Caki2 (cell line): Measurements from ENCODE around the gene MKKS. TPM values are rescaled to one million over a fixed set of nuclear protein-coding genes. Genes with fewer than 3 reads are reported as not detected.

Source experiments
- DNase-seq: peaks from one replicate; pipeline ENCODE4 v3.0.0-alpha.2; 2015; ENCODE audit warnings: low read depth
- in situ Hi-C: cut with HindIII; loops from 2 replicates; pipeline ENCODE4 v1.10.0; 2016; ENCODE audit warnings: low sequenced_read_pairs, low pct_unique_long_range_greater_than_20kb, mixed read lengths
- total RNA-seq: library from RNA; depleted of rRNA; stranded (reverse); fragments of >200 nt; shearing (Covaris generic); gene quantifications from 2 replicates; pipeline ENCODE4 v1.2.3, GENCODE V29; 2014; ENCODE audit warnings: low replicate concordance

Gene MKKS
- total RNA-seq, 1 experiment from 2014 or later, result 8.3 TPM

DNA sequence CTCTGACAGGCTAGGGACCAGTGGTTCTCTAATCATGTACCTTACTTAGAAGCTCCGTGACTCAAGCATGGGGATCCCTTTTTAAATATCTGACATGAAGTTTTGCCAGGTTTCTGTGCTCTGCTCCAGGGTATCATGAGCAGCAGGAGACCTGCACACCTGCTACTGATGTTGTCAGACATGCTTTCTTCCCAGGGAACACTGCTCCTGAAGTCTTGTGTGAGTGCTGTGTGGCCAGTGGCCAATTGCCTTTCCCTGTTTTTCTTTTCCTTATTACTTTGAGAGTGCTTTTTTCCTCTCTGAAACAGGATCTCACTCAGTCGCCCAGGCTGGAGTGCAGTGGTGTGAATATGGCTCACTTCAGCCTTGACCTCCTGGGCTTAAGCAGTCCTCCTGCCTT lies 27.5 kb upstream of the MKKS start:
- in situ Hi-C loops, result no loop called here
- DNase-seq, result no peak

- in situ Hi-C loops, result no loop called here
- no peak for DNase-seq
These were observed 20.2 kb upstream of the MKKS start for GRCh38 chr20:10454151-10454750.

DNA sequence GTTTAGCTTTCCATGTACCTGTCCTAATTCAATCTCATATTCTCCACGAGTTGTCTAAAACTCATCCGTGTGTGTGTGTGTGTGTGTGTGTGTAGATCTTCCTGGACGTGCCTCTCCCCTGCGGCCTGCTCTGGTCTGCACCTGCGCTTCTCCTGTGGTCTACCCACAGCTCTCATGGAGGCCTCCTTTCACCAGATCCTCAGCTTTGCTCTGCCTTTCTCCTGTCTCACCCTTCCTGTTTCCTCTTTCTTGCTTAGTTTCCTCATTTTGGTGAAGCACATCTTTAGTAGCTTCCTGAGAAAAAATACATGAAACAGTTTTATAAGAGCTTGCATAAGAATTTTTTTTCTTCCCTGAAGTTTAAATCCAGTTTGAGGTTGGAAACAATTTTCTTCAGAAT lies 19.2 kb upstream of the MKKS start:
- no peak for DNase-seq
- in situ Hi-C loops, result no loop called here

- DNase-seq, result no peak
- in situ Hi-C loops, result no loop called here
These were observed 15.2 kb upstream of the MKKS start for GRCh38 chr20:10449270-10449669.

- peak; percentile 26 for DNase-seq
- in situ Hi-C loops, result no loop called here
These were observed 14.5 kb upstream of the MKKS start for GRCh38 chr20:10448270-10449156.

GRCh38 chr20:10447028-10447427 lies 13.0 kb upstream of the MKKS start:
- in situ Hi-C loops, result no loop called here
- peak; percentile 47 for DNase-seq

GRCh38 chr20:10445758-10446157 lies 11.7 kb upstream of the MKKS start:
- DNase-seq, result no peak
- in situ Hi-C loops, result no loop called here

DNA sequence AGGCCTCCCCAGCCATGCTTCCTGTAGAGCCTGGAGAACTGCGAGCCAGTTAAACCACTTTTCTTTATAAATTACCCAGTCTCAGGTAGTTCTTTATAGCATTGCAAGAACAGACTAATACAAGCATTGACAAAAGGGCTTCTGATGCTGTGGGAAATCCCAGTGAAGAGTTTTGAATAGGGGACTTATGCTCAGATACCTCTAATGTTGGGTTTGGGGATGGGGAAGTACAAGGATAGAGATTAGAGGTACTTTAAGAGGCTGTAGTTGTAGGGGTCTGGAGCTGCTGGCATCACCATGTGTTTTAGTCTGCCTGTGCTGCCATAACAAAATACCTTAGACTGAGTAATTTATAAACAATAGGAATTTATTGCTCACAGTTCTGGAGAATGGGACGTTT lies 9.9 kb upstream of the MKKS start:
- DNase-seq, result no peak
- in situ Hi-C loops, result no loop called here

DNA sequence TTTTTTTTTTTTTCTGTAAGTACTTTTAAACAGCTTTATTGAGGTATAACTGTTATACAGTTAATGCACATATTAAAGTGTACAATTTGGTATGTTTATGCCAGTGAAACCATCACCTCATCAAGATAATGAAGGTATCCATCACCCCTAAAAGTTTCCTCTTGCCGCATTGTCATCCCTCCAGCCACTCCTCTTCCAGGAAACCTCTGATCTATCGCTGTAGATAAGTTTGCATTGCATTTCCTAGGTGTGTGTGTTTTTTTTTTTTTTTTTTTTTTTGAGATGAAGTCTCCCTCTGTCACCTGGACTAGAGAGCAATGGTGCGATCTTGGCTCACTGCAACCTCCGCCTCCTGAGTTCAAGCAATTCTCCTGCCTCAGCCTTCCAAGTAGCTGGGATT lies 4.2 kb upstream of the MKKS start:
- no peak for DNase-seq
- in situ Hi-C loops, result no loop called here

DNA sequence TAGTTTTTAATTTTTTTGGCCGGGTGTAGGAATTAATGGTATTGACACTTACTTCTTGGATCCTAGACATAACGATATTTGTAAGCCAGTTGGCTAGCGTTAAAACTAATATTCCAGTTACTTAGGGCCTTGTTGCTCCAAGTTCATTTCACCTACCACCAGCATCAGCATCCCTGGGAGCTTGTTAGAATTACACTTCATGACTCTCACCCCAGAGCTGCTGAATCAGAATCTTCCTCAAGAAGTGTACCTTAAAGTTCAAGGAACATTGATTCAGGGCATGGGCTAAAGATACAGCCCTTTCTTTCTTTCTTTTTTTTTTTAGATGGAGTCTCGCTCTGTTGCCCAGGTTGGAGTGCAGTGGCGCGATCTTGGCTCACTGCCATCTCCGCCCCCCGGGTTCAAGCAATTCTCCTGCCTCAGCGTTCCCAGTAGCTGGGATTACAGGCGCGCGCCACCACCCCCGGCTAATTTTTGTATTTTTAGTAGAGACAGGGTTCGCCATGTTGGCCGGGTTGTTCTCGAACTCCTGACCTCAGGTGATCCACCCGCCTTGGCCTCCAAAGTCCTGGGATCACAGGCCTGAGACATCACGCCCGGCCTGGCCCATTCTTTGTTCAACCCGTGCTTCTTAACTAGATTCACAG lies 2.2 kb upstream of the MKKS start:
- no peak for DNase-seq
- in situ Hi-C loops, result no loop called here

- DNase-seq, result peak; percentile 95
- in situ Hi-C loops, result no loop called here
These were observed 1.1 kb upstream of the MKKS start, which contains the start of gene SLX4IP for GRCh38 chr20:10434832-10435812. SLX4IP (plus strand) TSS chr20:10435305; CDS start chr20:10458205, 22,900 bp downstream.

DNA sequence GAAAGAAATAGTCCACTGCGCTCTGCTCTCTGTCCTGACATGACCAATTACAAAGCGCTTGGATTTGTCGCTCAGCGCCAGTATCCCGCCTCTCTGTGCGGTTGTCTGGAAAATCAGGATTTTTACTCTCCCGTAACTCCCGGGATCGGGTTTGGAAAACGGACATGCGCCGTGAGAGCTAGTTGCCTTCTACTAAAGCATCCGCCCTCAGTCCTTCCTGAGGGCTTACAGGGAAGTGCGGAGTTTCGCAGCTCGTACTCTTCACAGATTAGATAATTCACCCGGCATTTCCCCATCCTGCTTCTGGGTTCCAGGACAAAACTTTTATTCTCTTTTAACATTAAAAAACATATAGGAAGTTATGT lies 427 bp upstream of the MKKS start:
- in situ Hi-C loops, result no loop called here
- peak; percentile 97 for DNase-seq

DNA sequence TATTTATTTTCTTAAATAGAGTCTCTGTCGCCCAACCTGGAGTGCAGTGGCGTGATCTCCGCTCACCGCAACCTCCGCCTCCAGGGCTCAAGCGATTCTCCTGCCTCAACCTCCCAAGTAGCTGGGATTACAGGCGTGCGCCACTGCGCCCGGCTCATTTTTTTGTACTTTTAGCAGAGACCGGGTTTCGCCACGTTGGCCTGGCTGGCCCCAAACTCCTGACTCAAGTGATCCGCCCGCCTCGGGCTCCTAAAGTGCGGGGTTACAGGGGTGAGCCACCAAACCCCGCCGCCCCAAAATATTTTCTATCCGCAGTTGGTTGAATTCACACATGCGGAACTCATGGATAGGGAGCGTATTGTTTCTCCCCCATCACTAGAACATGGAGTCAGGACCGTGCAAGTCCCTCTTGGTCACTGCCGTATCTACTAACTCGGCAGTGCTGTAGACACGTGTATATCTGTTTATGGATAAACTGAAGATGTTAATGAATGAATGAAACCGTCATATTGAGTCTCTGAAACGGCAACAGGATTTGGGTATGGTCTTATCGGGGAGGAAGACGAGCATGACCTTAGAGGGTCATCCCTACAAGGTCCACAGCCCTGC lies 904 bp downstream of the MKKS start:
- in situ Hi-C loops, result no loop called here
- DNase-seq, result no peak

DNA sequence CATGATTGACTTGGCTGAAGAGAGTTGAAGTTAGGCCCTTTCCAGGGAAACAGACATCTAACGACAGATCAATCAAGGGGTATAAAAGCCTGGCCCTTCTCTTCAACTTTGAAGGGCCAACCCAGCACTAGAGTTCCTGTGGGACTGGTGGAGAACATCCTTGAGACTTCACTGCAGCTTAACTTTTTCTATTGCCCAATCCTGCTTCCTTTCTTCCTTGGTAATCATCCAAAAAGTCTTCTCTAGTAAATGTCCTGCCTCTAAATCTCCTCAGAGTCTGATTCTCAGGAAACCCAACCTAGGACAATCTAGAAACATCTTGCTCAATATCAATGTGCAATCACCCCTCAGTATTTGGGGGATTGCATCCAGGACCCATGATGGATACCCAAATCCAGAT lies 1.9 kb downstream of the MKKS start:
- no peak for DNase-seq
- in situ Hi-C loops, result no loop called here

DNA sequence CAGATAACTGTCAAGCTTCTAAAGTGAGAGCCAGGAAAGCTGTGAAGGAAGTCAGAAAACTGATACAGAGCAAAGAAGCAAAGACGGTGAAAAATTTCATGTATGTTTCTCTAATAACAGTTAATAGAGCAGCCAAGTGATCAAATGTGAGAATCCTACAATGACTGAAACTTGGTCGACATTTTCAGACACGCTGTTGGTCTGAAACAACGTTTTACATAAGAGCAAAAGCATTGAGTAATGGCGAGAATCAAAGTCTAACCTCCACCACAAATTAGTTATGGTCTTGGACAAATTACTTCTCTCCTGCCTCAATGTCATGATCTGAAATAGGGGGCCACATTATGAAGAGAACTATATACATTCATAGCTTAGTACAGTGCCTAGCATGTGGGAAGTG lies 3.3 kb downstream of the MKKS start:
- no peak for DNase-seq
- in situ Hi-C loops, result no loop called here

DNA sequence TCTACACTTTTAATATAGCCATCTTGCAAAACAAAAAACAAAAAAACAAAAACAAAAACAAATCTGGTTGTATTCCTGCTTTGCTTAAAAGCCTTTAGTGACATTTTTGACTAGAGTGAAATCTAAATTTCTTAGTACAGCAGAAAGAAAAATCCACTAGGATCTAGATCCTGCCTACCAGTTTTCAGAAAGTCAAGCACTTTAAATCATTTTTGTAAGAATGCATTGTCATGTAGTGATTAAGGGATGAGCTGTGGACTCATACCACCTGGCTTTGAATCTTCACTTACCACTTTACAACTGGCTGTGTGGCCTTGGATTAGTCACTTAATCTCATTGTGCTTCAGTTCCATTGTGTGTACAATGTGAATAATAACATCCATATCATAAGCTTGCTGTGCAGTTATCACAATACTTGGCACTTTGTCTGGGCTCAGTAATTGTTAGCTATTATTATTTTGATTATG lies 4.0 kb downstream of the MKKS start:
- in situ Hi-C loops, result no loop called here
- no peak for DNase-seq

DNA sequence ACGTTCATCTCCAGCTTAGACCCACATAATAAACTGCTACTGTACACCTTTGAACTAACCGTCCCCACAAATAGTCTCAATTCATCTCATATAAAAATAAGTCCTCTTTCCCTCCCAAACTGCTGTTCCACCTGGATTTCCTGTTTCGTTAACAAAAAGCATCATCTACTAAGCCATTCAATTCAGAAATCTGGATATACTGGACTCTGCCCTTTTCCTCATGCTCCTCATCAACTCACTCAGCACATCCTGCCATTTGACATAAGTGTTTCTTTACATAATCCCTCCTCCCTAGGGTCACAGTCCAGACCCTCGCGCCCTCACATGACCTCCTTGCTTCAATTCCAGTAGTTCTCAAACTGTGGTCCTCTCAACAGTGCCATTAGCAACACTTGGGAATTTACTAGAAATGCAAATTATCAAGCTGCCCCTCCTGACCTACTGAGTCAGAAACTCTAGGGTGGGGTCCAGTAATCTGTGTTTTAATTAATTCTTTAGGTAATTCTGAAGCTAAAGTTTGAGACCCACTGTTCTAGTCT lies 4.5 kb downstream of the MKKS start:
- DNase-seq, result no peak
- in situ Hi-C loops, result no loop called here

DNA sequence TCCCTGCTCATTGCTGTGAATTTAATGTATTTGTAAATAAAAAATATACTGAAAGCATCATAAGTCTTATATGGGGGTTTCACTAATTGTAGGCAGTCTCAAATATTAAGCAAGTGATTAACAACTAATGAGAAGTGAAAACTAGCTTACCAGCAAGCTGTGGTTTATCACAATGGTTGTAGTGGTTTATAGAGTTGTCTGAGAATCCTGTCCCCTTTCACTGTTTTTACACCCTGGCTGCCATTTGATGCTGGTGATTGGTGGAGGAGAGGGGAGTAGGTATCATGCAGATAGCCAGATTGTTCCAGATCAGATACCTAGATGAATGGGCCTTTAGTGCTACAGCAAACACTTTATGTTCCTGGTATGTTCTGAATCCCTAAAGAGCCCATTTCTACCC lies 6.0 kb downstream of the MKKS start:
- no peak for DNase-seq
- in situ Hi-C loops, result no loop called here
